ENCODE results near the gene MIGA2. TPM values are rescaled to one million over a fixed set of nuclear protein-coding genes. Genes with fewer than 3 reads are reported as not detected.

Gene MIGA2
- total and polyA plus RNA-seq, 2 experiments from 2014 or later: 19.3 to 47.8 TPM

DNA sequence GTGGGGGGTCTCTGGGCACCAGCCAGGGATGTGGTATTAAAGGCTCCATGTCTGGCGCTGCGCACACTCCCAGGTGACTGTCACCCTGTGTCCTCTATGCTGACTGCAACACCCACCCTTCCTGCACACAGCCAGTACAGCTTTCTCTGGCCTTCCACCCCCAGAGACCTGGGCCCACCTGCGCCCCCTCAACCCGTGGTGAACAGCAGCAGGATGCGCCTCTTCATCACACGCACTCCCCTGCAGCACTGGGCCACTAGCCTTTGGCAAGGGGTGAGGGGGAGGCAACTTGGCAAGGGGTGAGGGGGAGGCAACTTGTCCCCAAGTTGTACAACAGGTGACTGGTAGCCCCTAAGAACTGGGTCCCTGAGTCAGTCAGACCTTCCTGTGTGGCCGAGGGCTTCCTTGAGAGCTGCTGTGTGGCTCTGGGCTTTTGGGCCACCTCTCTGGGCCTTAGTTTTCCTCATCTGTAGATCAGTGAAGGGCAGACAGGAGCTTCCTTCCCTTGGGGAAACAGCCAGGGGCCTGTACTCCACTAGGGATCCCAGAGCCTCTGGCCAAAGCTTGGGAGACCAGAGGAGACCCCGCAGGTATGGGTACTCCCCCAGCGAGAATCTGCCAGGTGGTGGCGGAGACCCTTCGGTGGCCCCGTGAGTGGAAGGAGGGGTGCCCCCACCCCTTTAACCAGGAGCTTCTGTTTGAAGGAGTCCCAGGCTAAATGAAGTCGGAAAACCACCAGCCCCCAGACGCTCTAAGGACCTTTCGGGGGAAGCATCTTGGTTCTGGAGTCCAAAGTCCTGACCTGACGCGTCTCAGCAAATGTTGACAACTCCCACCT is 69.7 kb downstream of the MIGA2 start (continued):
- TF ChIP-seq, protein P1, sequence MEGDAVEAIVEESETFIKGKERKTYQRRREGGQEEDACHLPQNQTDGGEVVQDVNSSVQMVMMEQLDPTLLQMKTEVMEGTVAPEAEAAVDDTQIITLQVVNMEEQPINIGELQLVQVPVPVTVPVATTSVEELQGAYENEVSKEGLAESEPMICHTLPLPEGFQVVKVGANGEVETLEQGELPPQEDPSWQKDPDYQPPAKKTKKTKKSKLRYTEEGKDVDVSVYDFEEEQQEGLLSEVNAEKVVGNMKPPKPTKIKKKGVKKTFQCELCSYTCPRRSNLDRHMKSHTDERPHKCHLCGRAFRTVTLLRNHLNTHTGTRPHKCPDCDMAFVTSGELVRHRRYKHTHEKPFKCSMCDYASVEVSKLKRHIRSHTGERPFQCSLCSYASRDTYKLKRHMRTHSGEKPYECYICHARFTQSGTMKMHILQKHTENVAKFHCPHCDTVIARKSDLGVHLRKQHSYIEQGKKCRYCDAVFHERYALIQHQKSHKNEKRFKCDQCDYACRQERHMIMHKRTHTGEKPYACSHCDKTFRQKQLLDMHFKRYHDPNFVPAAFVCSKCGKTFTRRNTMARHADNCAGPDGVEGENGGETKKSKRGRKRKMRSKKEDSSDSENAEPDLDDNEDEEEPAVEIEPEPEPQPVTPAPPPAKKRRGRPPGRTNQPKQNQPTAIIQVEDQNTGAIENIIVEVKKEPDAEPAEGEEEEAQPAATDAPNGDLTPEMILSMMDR (conservative IDR thresholded peaks at IDR 0.05; ENCODE audit: low read depth in 2 of 2): no peak
- no peak for TF ChIP-seq STAT1 (IDR thresholded peaks at IDR 0.05; ENCODE audit: unreplicated experiment)
- TF ChIP-seq NANOG (IDR thresholded peaks at IDR 0.05; ENCODE audit: borderline replicate concordance): no peak
- TF ChIP-seq, protein P2, sequence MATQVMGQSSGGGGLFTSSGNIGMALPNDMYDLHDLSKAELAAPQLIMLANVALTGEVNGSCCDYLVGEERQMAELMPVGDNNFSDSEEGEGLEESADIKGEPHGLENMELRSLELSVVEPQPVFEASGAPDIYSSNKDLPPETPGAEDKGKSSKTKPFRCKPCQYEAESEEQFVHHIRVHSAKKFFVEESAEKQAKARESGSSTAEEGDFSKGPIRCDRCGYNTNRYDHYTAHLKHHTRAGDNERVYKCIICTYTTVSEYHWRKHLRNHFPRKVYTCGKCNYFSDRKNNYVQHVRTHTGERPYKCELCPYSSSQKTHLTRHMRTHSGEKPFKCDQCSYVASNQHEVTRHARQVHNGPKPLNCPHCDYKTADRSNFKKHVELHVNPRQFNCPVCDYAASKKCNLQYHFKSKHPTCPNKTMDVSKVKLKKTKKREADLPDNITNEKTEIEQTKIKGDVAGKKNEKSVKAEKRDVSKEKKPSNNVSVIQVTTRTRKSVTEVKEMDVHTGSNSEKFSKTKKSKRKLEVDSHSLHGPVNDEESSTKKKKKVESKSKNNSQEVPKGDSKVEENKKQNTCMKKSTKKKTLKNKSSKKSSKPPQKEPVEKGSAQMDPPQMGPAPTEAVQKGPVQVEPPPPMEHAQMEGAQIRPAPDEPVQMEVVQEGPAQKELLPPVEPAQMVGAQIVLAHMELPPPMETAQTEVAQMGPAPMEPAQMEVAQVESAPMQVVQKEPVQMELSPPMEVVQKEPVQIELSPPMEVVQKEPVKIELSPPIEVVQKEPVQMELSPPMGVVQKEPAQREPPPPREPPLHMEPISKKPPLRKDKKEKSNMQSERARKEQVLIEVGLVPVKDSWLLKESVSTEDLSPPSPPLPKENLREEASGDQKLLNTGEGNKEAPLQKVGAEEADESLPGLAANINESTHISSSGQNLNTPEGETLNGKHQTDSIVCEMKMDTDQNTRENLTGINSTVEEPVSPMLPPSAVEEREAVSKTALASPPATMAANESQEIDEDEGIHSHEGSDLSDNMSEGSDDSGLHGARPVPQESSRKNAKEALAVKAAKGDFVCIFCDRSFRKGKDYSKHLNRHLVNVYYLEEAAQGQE (IDR thresholded peaks at IDR 0.05; ENCODE audit: unreplicated experiment): no peak
- no peak for TF ChIP-seq CREB1 (CRISPR knock-in tag; IDR thresholded peaks at IDR 0.05; ENCODE audit: low read depth)
- no peak for TF ChIP-seq ZNF114 (CRISPR knock-in tag; IDR thresholded peaks at IDR 0.05)
- TF ChIP-seq ZNF331 (CRISPR knock-in tag; IDR thresholded peaks at IDR 0.05; ENCODE audit: low read depth): no peak

DNA sequence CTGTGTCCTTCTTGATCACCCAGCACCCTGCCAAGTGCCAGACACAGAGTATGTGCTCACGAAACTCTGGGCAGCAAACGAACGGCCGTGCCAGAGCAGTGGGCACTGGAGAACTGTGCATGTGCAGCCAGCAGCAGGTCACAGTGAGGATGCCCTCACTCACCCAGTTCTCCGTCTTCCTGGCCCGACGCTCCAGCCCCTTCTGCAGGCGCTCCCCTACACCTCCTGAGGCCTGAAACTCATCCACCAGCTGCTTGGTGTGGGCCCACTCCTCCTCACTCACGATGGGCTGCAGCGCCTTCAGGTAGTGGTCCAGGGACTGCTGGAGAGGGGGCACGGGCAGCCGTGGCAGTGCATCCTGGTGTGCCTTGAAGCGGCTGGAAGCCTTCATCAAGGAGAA is 71.2 kb downstream of the MIGA2 start:
- H3K4me3 Mint-ChIP-seq: no peak overlapping the region
- H3F3A ChIP-seq (replicated peaks; ENCODE audit: low read depth): peaks cover 6% of the 10 kb centered on the region; the same call in 1 of the 2 replicates
- DNase-seq (ENCODE audit: low spot score) (no peak), ATAC-seq (no peak)
- no peak overlapping the region for H3K27ac ChIP-seq (ENCODE audit: low read depth)
- H2AFZ ChIP-seq: no peak overlapping the region
- TF ChIP-seq ZNF331 (CRISPR knock-in tag; IDR thresholded peaks at IDR 0.05; ENCODE audit: low read depth) (no peak), JUNB (IDR thresholded peaks at IDR 0.05; ENCODE audit: unreplicated experiment) (no peak)
- TF ChIP-seq, protein P3, sequence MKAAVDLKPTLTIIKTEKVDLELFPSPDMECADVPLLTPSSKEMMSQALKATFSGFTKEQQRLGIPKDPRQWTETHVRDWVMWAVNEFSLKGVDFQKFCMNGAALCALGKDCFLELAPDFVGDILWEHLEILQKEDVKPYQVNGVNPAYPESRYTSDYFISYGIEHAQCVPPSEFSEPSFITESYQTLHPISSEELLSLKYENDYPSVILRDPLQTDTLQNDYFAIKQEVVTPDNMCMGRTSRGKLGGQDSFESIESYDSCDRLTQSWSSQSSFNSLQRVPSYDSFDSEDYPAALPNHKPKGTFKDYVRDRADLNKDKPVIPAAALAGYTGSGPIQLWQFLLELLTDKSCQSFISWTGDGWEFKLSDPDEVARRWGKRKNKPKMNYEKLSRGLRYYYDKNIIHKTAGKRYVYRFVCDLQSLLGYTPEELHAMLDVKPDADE (IDR thresholded peaks at IDR 0.05): no peak
- TF ChIP-seq, protein P2 (IDR thresholded peaks at IDR 0.05; ENCODE audit: unreplicated experiment): no peak
- no peaks in the 10 kb centered on the region for H3K9me2 ChIP-seq (ENCODE audit: insufficient read depth)
- H4K20me1 ChIP-seq (replicated peaks; ENCODE audit: insufficient read depth): no peaks in the 10 kb centered on the region
- H3K4me2 ChIP-seq: no peak overlapping the region
- no peaks in the 10 kb centered on the region for H3K9me3 Mint-ChIP-seq
- H3K36me3 ChIP-seq (ENCODE audit: insufficient read depth): no peaks in the 10 kb centered on the region
- peaks cover 23% of the 10 kb centered on the region for H3K27me3 Mint-ChIP-seq (ENCODE audit: insufficient read depth, low read depth, poor library complexity)
- H3K4me1 Mint-ChIP-seq: peaks cover 13% of the 10 kb centered on the region
- H3K79me2 ChIP-seq (replicated peaks; ENCODE audit: insufficient read depth): peaks cover 9% of the 10 kb centered on the region
- H3K27ac Mint-ChIP-seq: no peak overlapping the region
- H3K27me3 ChIP-seq (ENCODE audit: insufficient read depth): peaks cover 18% of the 10 kb centered on the region
- H3K36me3 Mint-ChIP-seq (ENCODE audit: low read depth): no peaks in the 10 kb centered on the region; the same call in 1 of the 3 replicates
- H3K4me1 ChIP-seq (ENCODE audit: insufficient read depth): peaks cover 11% of the 10 kb centered on the region
- no peak overlapping the region for H3K4me3 ChIP-seq
